ENCODE data around the gene LAMA1. TPM values are rescaled to one million over a fixed set of nuclear protein-coding genes. Genes with fewer than 3 reads are reported as not detected.
A peak's percentile ranks its signal among the peaks of the same experiment; 100 is the strongest.

LAMA1 gene
- total RNA-seq, 1 experiment from 2014 or later = 1.4 TPM

- no peak for DNase-seq (ENCODE audit: low read depth)
Observed at GRCh38 chr18:7105268-7105667, 12.3 kb downstream of the LAMA1 start.

GRCh38 chr18:7104649-7105048 is 12.9 kb downstream of the LAMA1 start:
- DNase-seq (ENCODE audit: low read depth) = no peak

DNA sequence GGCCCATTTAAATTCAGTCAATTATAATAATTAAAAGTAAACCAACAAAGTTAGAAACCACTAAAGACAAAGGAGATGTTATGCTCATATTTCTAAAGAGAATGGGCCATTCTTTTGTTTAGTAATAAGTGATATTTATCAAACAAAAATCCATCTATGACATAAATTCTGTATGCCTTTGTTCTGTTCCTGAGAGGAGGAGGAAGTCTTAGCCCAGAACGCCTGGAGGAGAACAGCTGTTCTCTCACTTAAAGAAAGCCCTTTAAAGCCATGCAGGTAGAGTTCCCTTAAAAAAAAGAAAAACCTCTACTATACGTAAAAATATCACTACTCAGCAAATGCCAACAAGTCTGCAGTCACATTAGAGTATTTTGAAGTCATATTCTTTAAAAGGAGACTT is 15.5 kb downstream of the LAMA1 start:
- DNase-seq (ENCODE audit: low read depth) = no peak

GRCh38 chr18:7096838-7097237 is 20.8 kb downstream of the LAMA1 start:
- DNase-seq (ENCODE audit: low read depth) = no peak

GRCh38 chr18:7094427-7094826 is 23.2 kb downstream of the LAMA1 start:
- DNase-seq (ENCODE audit: low read depth) = no peak

GRCh38 chr18:7090771-7091170 is 26.8 kb downstream of the LAMA1 start:
- peak; percentile 0 for DNase-seq (ENCODE audit: low read depth)

- no peak for DNase-seq (ENCODE audit: low read depth)
Observed at GRCh38 chr18:7089369-7089768, 28.2 kb downstream of the LAMA1 start.

- DNase-seq (ENCODE audit: low read depth) = peak; percentile 53
Observed at GRCh38 chr18:7084080-7085065, 33.2 kb downstream of the LAMA1 start.

DNA sequence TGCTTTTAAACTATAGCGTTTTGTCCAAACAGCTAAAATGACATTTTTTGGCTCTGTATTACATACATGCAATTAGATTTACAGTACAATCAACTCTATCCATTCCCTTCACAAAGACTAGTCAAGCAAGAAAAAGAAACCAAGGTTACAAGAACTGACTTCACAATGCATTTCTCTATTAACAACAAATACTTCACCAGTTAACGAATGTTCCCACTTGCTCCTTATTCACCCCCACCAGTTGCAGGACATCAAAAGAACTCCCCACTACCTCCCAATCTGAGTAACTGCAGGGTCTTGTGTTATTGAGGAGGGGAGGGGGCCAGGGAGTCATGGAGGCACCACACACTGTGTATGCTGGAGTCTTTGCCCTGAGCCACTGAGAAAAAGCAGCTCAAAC is 34.9 kb downstream of the LAMA1 start:
- DNase-seq (ENCODE audit: low read depth) = no peak

- no peak for DNase-seq (ENCODE audit: low read depth)
Observed at GRCh38 chr18:7079231-7079630, 38.4 kb downstream of the LAMA1 start.

DNA sequence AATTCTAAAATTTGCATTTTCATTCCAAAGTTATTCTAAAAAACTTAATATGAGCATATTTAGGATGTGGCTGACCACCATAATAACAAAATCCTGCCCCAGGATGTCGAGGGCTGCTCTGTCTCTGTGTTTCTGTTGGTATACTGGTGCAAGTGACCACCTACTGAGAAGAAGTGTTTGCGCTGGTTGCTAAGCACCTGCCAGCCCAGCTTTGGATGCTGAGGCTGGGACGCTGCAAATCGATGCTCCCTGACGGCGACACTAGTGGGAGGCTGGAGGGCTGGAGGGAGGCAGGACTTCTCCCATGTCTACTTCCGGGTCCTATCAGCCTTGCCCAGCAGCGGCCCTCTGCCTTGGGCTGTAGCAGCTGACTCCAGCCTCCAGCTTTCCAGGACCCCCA is 45.0 kb downstream of the LAMA1 start:
- no peak for DNase-seq (ENCODE audit: low read depth)

GRCh38 chr18:7071600-7071999 is 46.0 kb downstream of the LAMA1 start:
- DNase-seq (ENCODE audit: low read depth) = no peak

DNA sequence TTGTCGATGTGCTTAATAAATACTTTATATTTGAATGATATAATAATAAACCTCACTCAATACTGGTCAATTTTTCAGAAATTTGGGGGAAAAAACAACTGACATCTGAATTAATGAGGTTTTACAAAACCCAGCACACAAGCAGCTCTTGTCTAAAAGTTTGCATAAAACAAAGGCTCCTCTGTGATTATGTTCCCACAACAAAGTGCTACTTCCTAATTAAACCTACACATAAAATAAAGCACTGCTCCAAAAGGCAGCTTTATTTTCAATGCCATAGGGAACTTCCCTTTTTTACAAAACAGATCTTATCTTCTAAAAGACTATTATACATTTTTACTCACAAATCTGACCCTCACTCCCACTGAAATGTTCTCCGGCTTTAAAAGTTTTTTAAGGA is 47.1 kb downstream of the LAMA1 start:
- no peak for DNase-seq (ENCODE audit: low read depth)

DNA sequence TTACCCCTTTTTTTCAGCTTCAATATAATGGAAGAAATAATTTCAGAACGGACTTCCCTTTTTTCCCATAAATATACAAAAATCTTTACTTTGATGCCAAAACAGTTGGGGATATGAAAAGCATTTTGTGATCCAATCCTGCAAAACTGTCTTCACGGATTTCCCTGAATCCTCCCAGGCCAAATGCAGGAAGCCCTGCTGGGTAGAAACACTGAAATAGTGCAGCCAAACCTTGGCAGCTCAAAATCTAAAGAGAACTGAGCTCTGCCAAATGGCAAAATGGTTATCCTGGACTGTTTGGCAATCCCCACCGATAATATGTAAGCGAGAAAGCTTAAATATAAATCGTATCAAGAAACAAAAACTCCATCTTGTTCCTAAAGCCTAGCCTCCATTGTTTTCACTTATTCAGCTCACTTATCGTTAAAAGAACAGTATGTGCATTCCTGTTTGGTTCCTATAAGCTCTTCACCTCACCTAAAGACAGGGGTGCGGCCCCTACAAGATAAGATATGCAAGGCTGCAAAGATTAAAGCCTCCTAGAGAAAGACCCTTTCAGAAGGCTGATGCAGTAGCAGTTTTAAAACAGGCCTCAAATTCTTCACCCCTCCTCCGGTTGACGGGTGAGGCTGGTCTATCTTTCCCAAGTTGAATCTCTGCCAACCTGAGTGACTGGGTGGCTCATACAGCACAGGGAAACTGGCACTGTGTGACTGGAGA is 48.6 kb downstream of the LAMA1 start:
- no peak for DNase-seq (ENCODE audit: low read depth)

GRCh38 chr18:7066965-7067555 is 50.5 kb downstream of the LAMA1 start:
- DNase-seq (ENCODE audit: low read depth) = no peak

- DNase-seq (ENCODE audit: low read depth) = peak; percentile 0
Observed at GRCh38 chr18:7065736-7066135, 51.9 kb downstream of the LAMA1 start.

DNA sequence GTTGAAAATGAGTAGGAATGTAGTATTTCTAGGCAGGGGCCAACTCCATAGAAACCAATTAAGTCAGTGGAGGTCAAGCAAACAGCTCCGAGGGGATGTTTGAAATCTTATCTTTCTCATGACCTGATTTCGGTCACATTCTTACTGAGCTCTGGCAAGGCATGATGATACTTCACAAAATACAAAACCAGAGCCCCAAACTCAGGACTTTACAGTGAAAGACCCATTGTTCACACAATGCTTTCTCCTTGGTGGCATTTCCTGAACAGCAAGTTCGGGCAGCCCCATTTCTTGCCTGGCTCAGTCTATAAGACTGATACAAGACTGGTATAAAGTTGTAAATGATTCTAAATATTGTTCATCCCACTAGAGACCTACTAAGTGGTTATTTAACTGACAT is 53.3 kb downstream of the LAMA1 start:
- no peak for DNase-seq (ENCODE audit: low read depth)

DNA sequence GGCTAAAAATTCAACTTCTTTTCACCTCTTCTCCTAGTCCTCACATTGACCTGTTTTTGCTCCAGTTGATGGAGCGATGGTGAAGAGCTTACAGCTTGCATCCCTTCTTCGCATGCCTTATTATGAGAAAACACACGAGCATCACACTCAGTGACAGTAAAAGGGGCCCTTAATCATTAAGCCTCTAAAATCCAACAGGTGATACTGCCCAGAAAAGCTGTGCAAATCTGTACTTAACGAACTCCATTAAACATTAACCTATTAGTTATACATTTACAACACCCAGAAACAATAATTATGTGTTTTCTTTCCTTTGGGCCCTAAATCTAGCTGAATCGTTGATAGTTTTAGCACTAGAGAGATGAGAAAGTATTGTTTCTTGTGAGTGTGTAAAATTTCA is 54.8 kb downstream of the LAMA1 start:
- no peak for DNase-seq (ENCODE audit: low read depth)

GRCh38 chr18:7062236-7062635 is 55.4 kb downstream of the LAMA1 start:
- no peak for DNase-seq (ENCODE audit: low read depth)

DNA sequence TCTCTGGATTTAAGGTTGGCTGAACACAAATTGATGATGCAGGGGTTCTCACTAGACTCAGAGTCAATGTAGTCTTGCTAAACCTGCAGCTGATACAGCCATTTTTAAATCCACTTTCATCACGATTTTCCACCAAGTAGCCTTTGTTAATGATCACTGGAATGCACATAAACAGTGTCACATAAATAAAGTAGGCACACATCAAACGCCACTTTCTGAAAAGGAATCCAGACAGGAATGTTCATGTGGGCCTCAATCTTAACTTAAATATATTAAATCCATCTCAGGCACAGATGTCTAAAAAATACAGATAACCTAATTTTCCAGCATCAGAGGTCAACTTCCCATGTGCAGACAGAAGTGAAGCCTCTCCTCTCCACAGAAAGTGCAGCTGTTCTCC is 58.3 kb downstream of the LAMA1 start:
- no peak for DNase-seq (ENCODE audit: low read depth)

DNA sequence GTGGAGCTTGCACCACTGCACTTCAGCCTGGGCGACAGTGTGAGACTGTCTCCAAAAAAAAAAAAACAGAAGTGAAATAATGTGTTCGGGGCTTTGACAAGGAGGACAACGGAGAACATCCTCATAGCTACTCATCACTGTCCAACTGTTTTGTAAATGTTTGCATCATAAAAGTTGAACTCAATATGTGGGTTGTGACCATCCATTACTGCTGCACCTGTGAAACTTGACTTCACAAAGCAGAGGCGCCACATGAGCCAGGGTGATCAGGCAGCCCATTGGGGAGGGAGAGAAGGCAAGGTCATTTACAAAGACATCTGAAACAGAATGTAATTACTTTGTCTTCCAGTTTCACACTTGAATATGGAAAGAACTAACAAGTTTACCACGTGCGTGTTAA is 61.6 kb downstream of the LAMA1 start:
- DNase-seq (ENCODE audit: low read depth) = no peak

- no peak for DNase-seq (ENCODE audit: low read depth)
Observed at GRCh38 chr18:7049951-7050350, 67.6 kb downstream of the LAMA1 start.

All from LHCN-M2 (cell line).